HL-60 (cell line): ENCODE measurements around the gene FBXL15.

Experiments
- DNase-seq, 2 experiments: peaks; one replicate each; pipeline ENCODE4 v3.0.0-alpha.2; 2010 to 2020; ENCODE audit warnings: low read depth in 1 of 2, low spot score in 1 of 2
- H3K27ac ChIP-seq: fragments of 250-450 bp; sonication (Bioruptor Pico); replicated peaks from 2 replicates; pipeline ENCODE4 v1.5.1; 2020; ENCODE audit warnings: mild to moderate bottlenecking, moderate library complexity
- H3K27me3 ChIP-seq: fragments of 250-450 bp; sonication (Bioruptor Pico); 2 replicates; pipeline ENCODE4 v1.5.1; 2021; ENCODE audit warnings: mild to moderate bottlenecking, moderate library complexity; ENCODE audit not compliant: insufficient read depth, poor library complexity, severe bottlenecking
- H3K4me3 ChIP-seq: replicated peaks from 2 replicates; pipeline ENCODE4 v1.5.1; 2011; ENCODE audit warnings: mild to moderate bottlenecking, control low read depth, low read length; ENCODE audit not compliant: insufficient read depth
- GABPA ChIP-seq: IDR thresholded peaks from 2 replicates; pipeline ENCODE4 v1.6.1; 2012; ENCODE audit warnings: low read depth
- POLR2AphosphoS5 ChIP-seq: IDR thresholded peaks from 2 replicates; pipeline ENCODE4 v1.6.1; 2012; ENCODE audit warnings: low read depth
- SPI1 ChIP-seq: IDR thresholded peaks from 2 replicates; pipeline ENCODE4 v1.6.1; 2012; ENCODE audit warnings: low read depth, mild to moderate bottlenecking, borderline replicate concordance
- TF ChIP-seq, protein P1 (sequence below): IDR thresholded peaks from 2 replicates; pipeline ENCODE4 v1.6.1; 2012; ENCODE audit warnings: low read depth; ENCODE audit not compliant: insufficient replicate concordance
- TF ChIP-seq, protein P2 (sequence below): IDR thresholded peaks from one replicate; pipeline ENCODE4 v1.5.1; 2011; ENCODE audit warnings: low read length, control low read depth, inconsistent platforms; ENCODE audit not compliant: insufficient read depth

FBXL15 gene

DNA sequence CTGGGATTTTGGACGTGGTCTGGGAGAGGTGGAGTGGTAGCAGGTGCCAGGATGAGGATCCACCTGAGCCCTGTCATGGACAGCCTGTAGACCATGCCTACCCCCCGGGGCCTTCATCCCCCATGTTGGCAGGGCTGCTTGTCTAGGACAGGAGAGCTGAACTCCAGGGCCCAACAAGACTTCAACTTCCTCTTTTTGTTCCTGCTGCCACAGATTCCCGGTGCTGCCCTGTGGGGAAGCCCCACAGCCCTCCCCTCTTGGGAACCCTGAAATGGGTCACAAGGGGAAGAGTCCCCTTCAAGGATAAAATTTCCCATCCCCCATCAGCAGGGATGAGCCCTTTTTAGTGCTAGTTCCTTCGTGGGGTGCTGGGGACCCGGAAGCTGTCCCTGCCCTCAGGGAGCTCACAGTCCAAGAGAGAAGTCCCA is 13.0 kb downstream of the FBXL15 start:
- no peaks in the 10 kb centered on the region for H3K27me3 ChIP-seq
- no peak overlapping the region for H3K4me3 ChIP-seq
- DNase-seq: peak; percentile 54 to 82
- peak overlapping the region; percentile 7; the same call in 1 of the 2 replicates for H3K27ac ChIP-seq
- peak; percentile 65; the same call in 1 of the 2 replicates for TF ChIP-seq SPI1
- TF ChIP-seq, protein P1, sequence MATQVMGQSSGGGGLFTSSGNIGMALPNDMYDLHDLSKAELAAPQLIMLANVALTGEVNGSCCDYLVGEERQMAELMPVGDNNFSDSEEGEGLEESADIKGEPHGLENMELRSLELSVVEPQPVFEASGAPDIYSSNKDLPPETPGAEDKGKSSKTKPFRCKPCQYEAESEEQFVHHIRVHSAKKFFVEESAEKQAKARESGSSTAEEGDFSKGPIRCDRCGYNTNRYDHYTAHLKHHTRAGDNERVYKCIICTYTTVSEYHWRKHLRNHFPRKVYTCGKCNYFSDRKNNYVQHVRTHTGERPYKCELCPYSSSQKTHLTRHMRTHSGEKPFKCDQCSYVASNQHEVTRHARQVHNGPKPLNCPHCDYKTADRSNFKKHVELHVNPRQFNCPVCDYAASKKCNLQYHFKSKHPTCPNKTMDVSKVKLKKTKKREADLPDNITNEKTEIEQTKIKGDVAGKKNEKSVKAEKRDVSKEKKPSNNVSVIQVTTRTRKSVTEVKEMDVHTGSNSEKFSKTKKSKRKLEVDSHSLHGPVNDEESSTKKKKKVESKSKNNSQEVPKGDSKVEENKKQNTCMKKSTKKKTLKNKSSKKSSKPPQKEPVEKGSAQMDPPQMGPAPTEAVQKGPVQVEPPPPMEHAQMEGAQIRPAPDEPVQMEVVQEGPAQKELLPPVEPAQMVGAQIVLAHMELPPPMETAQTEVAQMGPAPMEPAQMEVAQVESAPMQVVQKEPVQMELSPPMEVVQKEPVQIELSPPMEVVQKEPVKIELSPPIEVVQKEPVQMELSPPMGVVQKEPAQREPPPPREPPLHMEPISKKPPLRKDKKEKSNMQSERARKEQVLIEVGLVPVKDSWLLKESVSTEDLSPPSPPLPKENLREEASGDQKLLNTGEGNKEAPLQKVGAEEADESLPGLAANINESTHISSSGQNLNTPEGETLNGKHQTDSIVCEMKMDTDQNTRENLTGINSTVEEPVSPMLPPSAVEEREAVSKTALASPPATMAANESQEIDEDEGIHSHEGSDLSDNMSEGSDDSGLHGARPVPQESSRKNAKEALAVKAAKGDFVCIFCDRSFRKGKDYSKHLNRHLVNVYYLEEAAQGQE: no peak

DNA sequence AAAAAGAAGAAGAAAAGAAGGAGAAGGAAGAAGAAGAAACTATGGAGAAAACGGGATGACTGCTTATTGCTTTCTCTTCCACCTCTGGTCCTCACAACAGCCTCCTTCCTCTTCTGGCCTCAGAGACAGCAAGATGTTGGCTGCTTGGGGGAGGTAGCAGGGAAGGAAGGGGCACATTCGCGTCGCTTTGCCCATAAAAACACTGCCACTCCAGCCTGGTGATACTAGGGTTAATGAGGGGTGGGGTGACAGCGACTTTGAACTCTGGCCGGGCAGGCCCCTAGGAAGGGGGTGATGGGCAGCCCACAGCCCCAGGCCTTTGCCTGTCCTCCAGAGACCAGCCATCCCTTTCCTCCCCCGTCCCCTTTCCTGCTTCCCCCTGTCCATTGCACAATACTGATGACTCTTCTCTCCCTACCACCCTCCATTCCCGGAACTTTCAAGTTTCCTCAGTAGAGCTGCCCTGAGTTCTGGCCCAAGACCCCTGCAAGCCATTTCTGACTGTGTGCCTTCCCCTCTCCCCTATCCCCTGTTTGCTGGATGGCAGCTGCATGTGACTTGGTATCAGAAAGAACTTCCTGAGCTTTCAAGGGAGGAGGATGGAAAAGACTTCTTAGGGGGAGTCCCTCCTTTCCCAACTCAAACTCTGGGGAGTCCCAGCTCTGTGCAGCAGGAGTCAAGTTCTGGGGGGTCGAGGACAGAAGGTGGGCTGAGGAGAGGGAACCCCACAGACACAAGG is 13.9 kb downstream of the FBXL15 start:
- TF ChIP-seq SPI1 (no peak), GABPA (no peak), POLR2AphosphoS5 (no peak)
- TF ChIP-seq, protein P2, sequence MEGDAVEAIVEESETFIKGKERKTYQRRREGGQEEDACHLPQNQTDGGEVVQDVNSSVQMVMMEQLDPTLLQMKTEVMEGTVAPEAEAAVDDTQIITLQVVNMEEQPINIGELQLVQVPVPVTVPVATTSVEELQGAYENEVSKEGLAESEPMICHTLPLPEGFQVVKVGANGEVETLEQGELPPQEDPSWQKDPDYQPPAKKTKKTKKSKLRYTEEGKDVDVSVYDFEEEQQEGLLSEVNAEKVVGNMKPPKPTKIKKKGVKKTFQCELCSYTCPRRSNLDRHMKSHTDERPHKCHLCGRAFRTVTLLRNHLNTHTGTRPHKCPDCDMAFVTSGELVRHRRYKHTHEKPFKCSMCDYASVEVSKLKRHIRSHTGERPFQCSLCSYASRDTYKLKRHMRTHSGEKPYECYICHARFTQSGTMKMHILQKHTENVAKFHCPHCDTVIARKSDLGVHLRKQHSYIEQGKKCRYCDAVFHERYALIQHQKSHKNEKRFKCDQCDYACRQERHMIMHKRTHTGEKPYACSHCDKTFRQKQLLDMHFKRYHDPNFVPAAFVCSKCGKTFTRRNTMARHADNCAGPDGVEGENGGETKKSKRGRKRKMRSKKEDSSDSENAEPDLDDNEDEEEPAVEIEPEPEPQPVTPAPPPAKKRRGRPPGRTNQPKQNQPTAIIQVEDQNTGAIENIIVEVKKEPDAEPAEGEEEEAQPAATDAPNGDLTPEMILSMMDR: no peak
- TF ChIP-seq, protein P1: no peak
- H3K4me3 ChIP-seq: no peak overlapping the region
- peak; percentile 43 to 69 for DNase-seq
- no peaks in the 10 kb centered on the region for H3K27me3 ChIP-seq
- no peak overlapping the region for H3K27ac ChIP-seq

DNA sequence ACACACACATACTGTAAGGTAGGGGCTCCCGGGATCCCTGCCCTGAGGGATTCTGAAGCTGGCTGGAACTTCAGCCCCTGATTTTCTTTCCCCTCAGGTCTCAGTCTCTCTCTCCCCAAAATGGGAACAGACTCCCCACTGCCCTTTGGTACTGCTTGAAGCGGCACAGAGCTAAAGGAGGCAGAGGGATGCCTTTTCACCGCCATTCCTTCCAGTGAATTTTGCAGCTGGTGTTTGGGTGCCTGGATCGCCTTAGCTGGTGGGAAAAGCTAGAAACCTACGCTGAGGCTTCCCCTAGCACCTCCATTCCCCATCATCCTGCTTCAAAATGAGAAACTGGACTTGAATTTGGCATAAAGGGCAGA is 14.5 kb downstream of the FBXL15 start:
- Histone ChIP-seq H3K4me3 (no peak overlapping the region), H3K27me3 (no peaks in the 10 kb centered on the region), H3K27ac (no peak overlapping the region)
- DNase-seq: no peak
- TF ChIP-seq, protein P1: no peak

DNA sequence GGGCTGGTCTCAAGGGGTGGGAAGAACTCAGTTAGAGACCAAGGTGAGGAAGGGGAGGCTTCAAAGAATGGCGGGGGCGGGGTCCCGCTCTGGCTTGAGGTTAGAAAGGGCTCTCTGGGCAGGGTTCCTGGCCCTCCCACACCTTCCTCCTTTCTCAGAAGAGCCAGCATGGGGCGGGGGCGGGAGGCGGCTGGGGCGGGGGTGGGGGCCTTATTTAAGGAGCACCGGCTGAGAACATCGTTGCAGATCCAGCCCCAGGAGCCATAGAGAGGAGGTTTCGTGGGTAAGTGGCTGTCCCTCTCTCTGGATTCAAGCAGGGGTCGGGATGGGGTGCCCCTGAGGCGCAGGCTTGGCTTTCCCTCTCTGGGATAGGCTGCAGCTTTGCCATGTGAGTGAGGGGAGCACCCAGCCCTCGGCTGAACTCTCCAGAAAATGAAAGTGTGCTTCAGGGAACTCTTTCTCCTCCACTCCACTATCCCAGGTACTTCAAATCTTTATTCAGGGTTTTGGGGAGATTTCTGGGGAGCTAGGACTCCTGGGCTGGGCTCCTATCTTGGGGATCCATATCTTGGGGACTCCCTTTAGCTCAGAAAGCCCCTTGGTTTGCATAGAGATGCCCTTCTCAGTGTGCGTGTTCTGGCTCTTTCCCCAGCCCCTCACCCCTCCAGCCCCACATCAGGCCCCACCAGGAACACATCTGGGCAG is 15.0 kb downstream of the FBXL15 start:
- TF ChIP-seq, protein P2: no peak
- TF ChIP-seq GABPA (no peak), SPI1 (no peak), POLR2AphosphoS5 (no peak)
- TF ChIP-seq, protein P1: no peak
- H3K27me3 ChIP-seq: no peaks in the 10 kb centered on the region
- DNase-seq: peak in 1 of 2 experiments; percentile 24
- no peak overlapping the region for H3K4me3 ChIP-seq
- H3K27ac ChIP-seq: no peak overlapping the region
